K562 (cell line): ENCODE measurements around the gene RASGEF1C. TPM values are rescaled to one million over a fixed set of nuclear protein-coding genes. Genes with fewer than 3 reads are reported as not detected.

Experiments
- ATAC-seq: fragments of 200-7000 bp; cut with Tn5 transposase; 3 replicates; pipeline ENCODE4 v1.9.1; 2020; ENCODE audit warnings: moderate library complexity
- BruUV-seq: library from RNA; stranded (reverse); fragments of 400-500 nt; replicated peaks from 2 replicates; lab custom pipeline; 2021; lab: Mats Ljungman, UMichigan
- CTCF ChIA-PET: fragments of 300-600 bp; formaldehyde crosslinking; extraction: SDS; loops from one replicate; lab custom pipeline; 2021; ENCODE audit warnings: low intra/inter-chr PET ratio; lab: Yijun Ruan, JAX
- POLR2A ChIA-PET: fragments of 300-600, 350-650 bp; sonication (Branson Sonifier 250); formaldehyde crosslinking; extraction: SDS; loops from one replicate; lab custom pipeline; 2021; ENCODE audit warnings: antibody characterized with exemption, inconsistent platforms; lab: Yijun Ruan, JAX
- DNase-seq, 4 experiments: peaks; one replicate each; pipeline versions ENCODE4 v3.0.0 to v3.0.0-alpha.2; 2011 to 2018; ENCODE audit warnings: low spot score in 3 of 4, mixed read lengths in 3 of 4; ENCODE audit errors: extremely low read depth in 1 of 4
- FAIRE-seq: peaks from 2 replicates; lab custom pipeline; 2011; peaks lifted over from hg19 to GRCh38; lab: Jason Lieb, UNC
- H2AFZ ChIP-seq: 2 replicates; pipeline ENCODE4 v1.6.0; 2011; ENCODE audit warnings: low read depth, low read length, control low read depth, inconsistent platforms
- H3K27ac ChIP-seq: fragments of 200-600 bp; 3 replicates; pipeline ENCODE4 v1.8.0; 2011; ENCODE audit warnings: low read depth, mild to moderate bottlenecking, control low read depth, inconsistent platforms, low read length, moderate library complexity, mixed read lengths; ENCODE audit errors: extremely low read depth
- H3K27me3 ChIP-seq, 2 experiments: fragments of 300-600 bp in 1 of 2; 2 replicates in 1 of 2; 3 replicates in 1 of 2; pipeline versions ENCODE4 v1.6.0 to v1.8.0; 2011; ENCODE audit warnings: inconsistent platforms in 2 of 2, low read length in 2 of 2, mild to moderate bottlenecking in 1 of 2, mixed read lengths in 1 of 2, moderate library complexity in 1 of 2; ENCODE audit not compliant: control insufficient read depth in 2 of 2, insufficient read depth in 2 of 2
- H3K36me3 ChIP-seq: fragments of 300-600 bp; 3 replicates; pipeline ENCODE4 v1.8.0; 2011; ENCODE audit warnings: mild to moderate bottlenecking, low read length, inconsistent platforms; ENCODE audit not compliant: control insufficient read depth, insufficient read depth
- H3K4me1 ChIP-seq, 2 experiments: fragments of 200-600 bp in 1 of 2; replicated peaks in 1 of 2; 2 replicates in 1 of 2; 3 replicates in 1 of 2; pipeline versions ENCODE4 v1.5.1 to v1.8.0; 2011; ENCODE audit warnings: inconsistent platforms in 2 of 2, low read length in 2 of 2, mild to moderate bottlenecking in 1 of 2, mixed read lengths in 1 of 2, moderate library complexity in 1 of 2; ENCODE audit not compliant: control insufficient read depth in 2 of 2, insufficient read depth in 2 of 2
- H3K4me2 ChIP-seq: 2 replicates; pipeline ENCODE4 v1.6.1; 2011; ENCODE audit warnings: low read length, control low read depth, inconsistent platforms, mixed read lengths; ENCODE audit not compliant: insufficient read depth
- H3K4me3 ChIP-seq: fragments of 200-600 bp; sonication (generic), shearing (Covaris generic); 2 replicates; pipeline ENCODE4 v1.5.1; 2016; ENCODE audit warnings: control low read depth, inconsistent platforms
- H3K79me2 ChIP-seq: fragments of 200-600 bp; 3 replicates; pipeline ENCODE4 v1.8.0; 2011; ENCODE audit warnings: low read length, inconsistent platforms; ENCODE audit not compliant: control insufficient read depth, insufficient read depth
- H3K9ac ChIP-seq, 2 experiments: 2 replicates each; pipeline versions ENCODE4 v1.6.0 to v1.6.1; 2011; ENCODE audit warnings: low read depth in 2 of 2, low read length in 2 of 2, control low read depth in 1 of 2, inconsistent platforms in 1 of 2, mild to moderate bottlenecking in 1 of 2, mixed read lengths in 1 of 2; ENCODE audit not compliant: insufficient read depth in 1 of 2
- H3K9me1 ChIP-seq: one replicate; pipeline ENCODE4 v1.6.0; 2011; ENCODE audit warnings: inconsistent platforms, mild to moderate bottlenecking, low read length, moderate library complexity; ENCODE audit not compliant: control insufficient read depth, insufficient read depth
- H3K9me3 ChIP-seq: replicated peaks from 2 replicates; pipeline ENCODE4 v1.5.1; 2011; ENCODE audit warnings: low read depth, low read length, inconsistent platforms; ENCODE audit not compliant: control insufficient read depth, insufficient read depth
- H4K20me1 ChIP-seq: replicated peaks from 2 replicates; pipeline ENCODE4 v1.6.1; 2011; ENCODE audit warnings: low read length, inconsistent platforms, mixed read lengths; ENCODE audit not compliant: control insufficient read depth, insufficient read depth
- C11orf30 ChIP-seq: fragments of 450-650 bp; IDR thresholded peaks from 2 replicates; pipeline ENCODE4 v1.6.1; 2016; ENCODE audit warnings: low read depth, mild to moderate bottlenecking
- DNMT1 ChIP-seq: fragments of 450-650 bp; IDR thresholded peaks from 2 replicates; pipeline ENCODE4 v1.6.1; 2016; ENCODE audit warnings: antibody characterized with exemption, mild to moderate bottlenecking
- ETV6 ChIP-seq, 3 experiments: fragments of 150-350 bp in 1 of 3; sonication (generic) in 1 of 3; formaldehyde crosslinking in 1 of 3; IDR thresholded peaks; 2 replicates each; pipeline versions ENCODE4 v1.6.1 to v1.8.0; 2014 to 2022; ENCODE audit warnings: borderline replicate concordance in 2 of 3, low read depth in 2 of 3, antibody characterized with exemption in 1 of 3, low read length in 1 of 3, mild to moderate bottlenecking in 1 of 3, missing genetic modification reagents in 1 of 3
- EZH2 ChIP-seq: IDR thresholded peaks from 2 replicates; pipeline ENCODE4 v1.6.1; 2012; ENCODE audit warnings: low read depth, mild to moderate bottlenecking, inconsistent platforms, low read length, borderline replicate concordance
- GTF2B ChIP-seq: IDR thresholded peaks from 2 replicates; pipeline ENCODE4 v1.6.1; 2011; ENCODE audit not compliant: insufficient read length; ENCODE audit errors: extremely low read depth
- IRF2 ChIP-seq: sonication (generic); formaldehyde crosslinking; IDR thresholded peaks from 2 replicates; pipeline ENCODE4 v1.8.1; 2022; ENCODE audit warnings: mild to moderate bottlenecking, missing genetic modification reagents
- LCOR ChIP-seq: sonication (generic); formaldehyde crosslinking; IDR thresholded peaks from 2 replicates; pipeline ENCODE4 v1.8.0; 2022; ENCODE audit warnings: mild to moderate bottlenecking, missing genetic modification reagents
- MAFF ChIP-seq: IDR thresholded peaks from 2 replicates; pipeline ENCODE4 v1.6.1; 2012; ENCODE audit warnings: low read length, improper control_type of control experiment
- NBN ChIP-seq: fragments of 450-650 bp; IDR thresholded peaks from 2 replicates; pipeline ENCODE4 v1.6.1; 2016; ENCODE audit warnings: low read depth, mild to moderate bottlenecking
- NFATC3 ChIP-seq: fragments of 450-650 bp; IDR thresholded peaks from 2 replicates; pipeline ENCODE4 v1.6.1; 2017; ENCODE audit warnings: mild to moderate bottlenecking
- SRF ChIP-seq, 2 experiments: fragments of 250-450, 450-650 bp in 1 of 2; sonication (Bioruptor Pico) in 1 of 2; sonication (generic) in 1 of 2; formaldehyde crosslinking; IDR thresholded peaks; 2 replicates each; pipeline versions ENCODE4 v1.5.0 to v1.5.1; 2020 to 2022; ENCODE audit warnings: mild to moderate bottlenecking in 1 of 2, missing genetic modification reagents in 1 of 2
- TCF3 ChIP-seq: sonication (generic); formaldehyde crosslinking; IDR thresholded peaks from 2 replicates; pipeline ENCODE4 v1.4.0; 2020; ENCODE audit warnings: mild to moderate bottlenecking, missing genetic modification reagents
- TCFL5 ChIP-seq: fragments of 250-450 bp; sonication (Bioruptor Pico); conservative IDR thresholded peaks from 2 replicates; pipeline ENCODE4 v1.6.1; 2021; ENCODE audit warnings: mild to moderate bottlenecking, moderate library complexity, matching md5 sums
- ZFX ChIP-seq: sonication (generic); formaldehyde crosslinking; IDR thresholded peaks from 2 replicates; pipeline ENCODE4 v1.8.0; 2022; ENCODE audit warnings: mild to moderate bottlenecking, missing genetic modification reagents, moderate library complexity
- ZNF316 ChIP-seq: fragments of 450-650 bp; IDR thresholded peaks from 2 replicates; pipeline ENCODE4 v1.6.1; 2016
- ZNF384 ChIP-seq: IDR thresholded peaks from 2 replicates; pipeline ENCODE4 v1.6.1; 2012; ENCODE audit warnings: low read depth, low read length, improper control_type of control experiment
- WGBS: fragments of 100-300 bp; shearing (Covaris generic); methylation state at CpG from one replicate; pipeline ENCODE4 v1.1.6; 2016; ENCODE audit warnings: low coverage, mixed read lengths; ENCODE audit not compliant: insufficient coverage; ENCODE audit errors: missing lambda C conversion rate; 5-methylcytosine and 5-hydroxymethylcytosine counted together
- in situ Hi-C: fragments of 300-500 bp; cut with MboI; formaldehyde crosslinking; loops from 4 replicates; pipeline ENCODE4 v1.15.0; 2018; ENCODE audit warnings: inconsistent platforms, mixed read lengths
- intact Hi-C: fragments of 100-400 bp; cut with micrococcal nuclease; formaldehyde crosslinking; loops from 2 replicates; pipeline ENCODE4 v1.14.2; 2022
- polyA plus RNA-seq, 8 experiments: library from polyadenylated mRNA; depleted of rRNA in 4 of 8; stranded (reverse) in 5 of 8; unstranded in 3 of 8; fragments of >200 nt; fragmentation: Nextera tagmentation in 2 of 8; fragmentation: Illumina TruSeq in 1 of 8; extraction: Ambion mirVana in 2 of 8; extraction: Trizol in 1 of 8; gene quantifications; 2 replicates each; pipeline versions ENCODE4 v1.2.1 to v1.2.3, GENCODE V29; 2011 to 2014; ENCODE audit warnings: inconsistent platforms in 1 of 8, missing spikeins in 1 of 8
- total RNA-seq, 7 experiments: library from RNA; depleted of rRNA in 6 of 7; stranded (reverse); fragments of >200 nt in 6 of 7; fragmentation: Illumina TruSeq in 2 of 7; extraction: Trizol in 2 of 7; gene quantifications; 2 replicates each; pipeline versions ENCODE4 v1.2.1 to v1.2.3, GENCODE V29; 2011 to 2021; ENCODE audit warnings: low replicate concordance in 1 of 7
- TF ChIP-seq, protein P1 (sequence below): sonication (generic); formaldehyde crosslinking; IDR thresholded peaks from 2 replicates; pipeline ENCODE4 v1.8.1; 2023; ENCODE audit warnings: mild to moderate bottlenecking, missing genetic modification reagents
- TF ChIP-seq, protein P2 (sequence below), 2 experiments: fragments of 450-650 bp; conservative IDR thresholded peaks; 2 replicates each; pipeline ENCODE4 v1.6.1; 2017; ENCODE audit warnings: mild to moderate bottlenecking in 2 of 2, moderate library complexity in 2 of 2

The RASGEF1C gene
- total and polyA plus RNA-seq, 9 of the 15 experiments (the other 6 are each of a cell fraction or from before 2014, with no cell fraction given): 0.04 to 1.1 (median 0.21) TPM; not detected in 4

DNA sequence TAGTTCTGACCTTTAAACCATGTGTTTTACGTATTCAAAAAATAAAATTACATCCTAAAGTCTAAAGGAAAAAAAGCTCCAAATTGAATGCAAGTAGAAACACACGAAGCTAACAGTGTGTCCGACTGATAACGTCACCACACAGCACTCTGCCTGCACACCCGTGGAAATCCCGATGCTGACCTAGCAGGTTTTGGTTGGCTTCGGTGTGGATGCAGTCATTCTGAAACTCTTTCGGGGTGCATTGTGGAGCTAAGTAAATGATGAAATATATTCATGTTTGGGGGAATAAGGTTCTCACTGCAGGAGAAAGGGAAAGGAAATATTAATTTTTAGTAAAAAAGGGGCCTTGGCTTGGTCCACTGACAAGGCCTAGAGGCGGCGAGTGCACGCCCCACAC lies 2.0 kb downstream of the RASGEF1C start:
- POLR2A ChIA-PET: interaction anchor here (0.8 to 1.1 kb wide), 2 partner anchors 33 to 336 kb away, joined by 3 to 4 read pairs; no protein-coding TSS in a partner anchor

More for the DNA sequence above, 2.0 kb downstream of the RASGEF1C start:
- intact Hi-C loops (loop anchor here (10.0 kb wide), 2 partner anchors 88 to 398 kb away; partner anchors contain the start of gene MAPK9), in situ Hi-C loops (loop anchor here (10.0 kb wide), 1 partner anchor 448 kb away; no protein-coding TSS in a partner anchor)
- no peaks in the 10 kb centered on the region for H3K36me3 ChIP-seq
- no TSS peak for BruUV-seq
- ATAC-seq (no peak), FAIRE-seq (peak; percentile 26), DNase-seq (no peak)
- no peaks in the 10 kb centered on the region for H4K20me1 ChIP-seq
- WGBS: 47% methylated on average over 11 of the region's 11 CpGs
- H3K27me3 ChIP-seq: peaks cover 0 to 21% of the 10 kb centered on the region in 2 experiments; a peak in 2 of 5 replicates
- H3K9me1 ChIP-seq: peaks cover 4% of the 10 kb centered on the region
- H3K4me1 ChIP-seq: peaks cover 8 to 37% of the 10 kb centered on the region in 2 experiments; a peak in 4 of 5 replicates
- no peak overlapping the region for H3K4me3 ChIP-seq
- H3K4me2 ChIP-seq: no peak overlapping the region
- no peak overlapping the region for H3K9ac ChIP-seq
- H3K27ac ChIP-seq: no peak overlapping the region
- no peaks in the 10 kb centered on the region for H3K79me2 ChIP-seq
- TF ChIP-seq C11orf30: 0 out of 2 replicates have a peak, but pooled peaks have one; percentile 37
- TF ChIP-seq LCOR (CRISPR knock-in tag): no peak
- TF ChIP-seq NFATC3: no peak
- TF ChIP-seq ZNF316: 0 out of 2 replicates have a peak, but pooled peaks have one; percentile 15
- no peak for TF ChIP-seq DNMT1
- no peak for TF ChIP-seq SRF (CRISPR knock-in tag; IDR thresholded peaks at IDR 0.05)
- TF ChIP-seq ZFX (CRISPR knock-in tag): no peak
- TF ChIP-seq MAFF: 0 out of 2 replicates have a peak, but pooled peaks have one; percentile 5
- no peak for TF ChIP-seq GTF2B
- no peak for TF ChIP-seq TCF3 (CRISPR knock-in tag)
- no peak for TF ChIP-seq TCFL5
- TF ChIP-seq, protein P1, sequence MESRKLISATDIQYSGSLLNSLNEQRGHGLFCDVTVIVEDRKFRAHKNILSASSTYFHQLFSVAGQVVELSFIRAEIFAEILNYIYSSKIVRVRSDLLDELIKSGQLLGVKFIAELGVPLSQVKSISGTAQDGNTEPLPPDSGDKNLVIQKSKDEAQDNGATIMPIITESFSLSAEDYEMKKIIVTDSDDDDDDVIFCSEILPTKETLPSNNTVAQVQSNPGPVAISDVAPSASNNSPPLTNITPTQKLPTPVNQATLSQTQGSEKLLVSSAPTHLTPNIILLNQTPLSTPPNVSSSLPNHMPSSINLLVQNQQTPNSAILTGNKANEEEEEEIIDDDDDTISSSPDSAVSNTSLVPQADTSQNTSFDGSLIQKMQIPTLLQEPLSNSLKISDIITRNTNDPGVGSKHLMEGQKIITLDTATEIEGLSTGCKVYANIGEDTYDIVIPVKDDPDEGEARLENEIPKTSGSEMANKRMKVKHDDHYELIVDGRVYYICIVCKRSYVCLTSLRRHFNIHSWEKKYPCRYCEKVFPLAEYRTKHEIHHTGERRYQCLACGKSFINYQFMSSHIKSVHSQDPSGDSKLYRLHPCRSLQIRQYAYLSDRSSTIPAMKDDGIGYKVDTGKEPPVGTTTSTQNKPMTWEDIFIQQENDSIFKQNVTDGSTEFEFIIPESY (CRISPR knock-in tag): no peak
- no peak for TF ChIP-seq NBN
- no peak for TF ChIP-seq EZH2
- TF ChIP-seq ETV6 (IDR thresholded peaks at IDR 0.05; ENCODE audit: borderline replicate concordance in 1 of 2, low read depth in 2 of 2, low read length in 1 of 2): no peak
- TF ChIP-seq ETV6 (CRISPR knock-in tag; IDR thresholded peaks at IDR 0.05; ENCODE audit: borderline replicate concordance): no peak
- TF ChIP-seq, protein P2, sequence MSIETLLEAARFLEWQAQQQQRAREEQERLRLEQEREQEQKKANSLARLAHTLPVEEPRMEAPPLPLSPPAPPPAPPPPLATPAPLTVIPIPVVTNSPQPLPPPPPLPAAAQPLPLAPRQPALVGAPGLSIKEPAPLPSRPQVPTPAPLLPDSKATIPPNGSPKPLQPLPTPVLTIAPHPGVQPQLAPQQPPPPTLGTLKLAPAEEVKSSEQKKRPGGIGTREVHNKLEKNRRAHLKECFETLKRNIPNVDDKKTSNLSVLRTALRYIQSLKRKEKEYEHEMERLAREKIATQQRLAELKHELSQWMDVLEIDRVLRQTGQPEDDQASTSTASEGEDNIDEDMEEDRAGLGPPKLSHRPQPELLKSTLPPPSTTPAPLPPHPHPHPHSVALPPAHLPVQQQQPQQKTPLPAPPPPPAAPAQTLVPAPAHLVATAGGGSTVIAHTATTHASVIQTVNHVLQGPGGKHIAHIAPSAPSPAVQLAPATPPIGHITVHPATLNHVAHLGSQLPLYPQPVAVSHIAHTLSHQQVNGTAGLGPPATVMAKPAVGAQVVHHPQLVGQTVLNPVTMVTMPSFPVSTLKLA (conservative IDR thresholded peaks at IDR 0.05): no peak
- TF ChIP-seq ZNF384: no peak
- TF ChIP-seq IRF2 (CRISPR knock-in tag): no peak
- no peak overlapping the region for H2AFZ ChIP-seq
- CTCF ChIA-PET: interaction anchor here (0.6 kb wide), 1 partner anchor 151 kb away, joined by 3 read pairs; no protein-coding TSS in a partner anchor
- H3K9me3 ChIP-seq: no peaks in the 10 kb centered on the region
